ENCODE data around the gene SLC16A3. TPM values are rescaled to one million over a fixed set of nuclear protein-coding genes. Genes with fewer than 3 reads are reported as not detected.

Gene SLC16A3
- total and polyA plus RNA-seq, 2 experiments from 2014 or later = 3.5 to 10.6 TPM

DNA sequence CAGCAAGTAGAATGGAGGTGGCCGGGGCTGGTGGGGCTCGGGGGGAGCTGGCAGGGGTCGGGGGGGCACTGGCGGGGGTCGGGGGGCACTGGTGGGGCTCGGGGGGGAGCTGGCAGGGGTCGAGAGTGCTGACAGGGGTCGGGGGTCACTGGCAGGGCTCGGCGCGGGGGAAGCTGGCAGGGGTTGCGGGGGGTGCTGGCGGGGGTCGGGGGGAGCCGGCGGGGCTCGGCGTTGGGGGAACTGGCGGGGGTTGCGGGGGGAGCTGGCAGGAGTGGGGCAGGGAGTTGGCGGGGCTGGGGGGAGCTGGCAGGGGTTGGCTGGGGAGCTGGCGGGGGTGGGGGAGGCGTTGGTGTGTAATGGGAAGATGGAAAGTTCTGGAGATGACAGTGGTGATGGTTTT is 41.3 kb upstream of the SLC16A3 start (continued):
- TF ChIP-seq, protein P1, sequence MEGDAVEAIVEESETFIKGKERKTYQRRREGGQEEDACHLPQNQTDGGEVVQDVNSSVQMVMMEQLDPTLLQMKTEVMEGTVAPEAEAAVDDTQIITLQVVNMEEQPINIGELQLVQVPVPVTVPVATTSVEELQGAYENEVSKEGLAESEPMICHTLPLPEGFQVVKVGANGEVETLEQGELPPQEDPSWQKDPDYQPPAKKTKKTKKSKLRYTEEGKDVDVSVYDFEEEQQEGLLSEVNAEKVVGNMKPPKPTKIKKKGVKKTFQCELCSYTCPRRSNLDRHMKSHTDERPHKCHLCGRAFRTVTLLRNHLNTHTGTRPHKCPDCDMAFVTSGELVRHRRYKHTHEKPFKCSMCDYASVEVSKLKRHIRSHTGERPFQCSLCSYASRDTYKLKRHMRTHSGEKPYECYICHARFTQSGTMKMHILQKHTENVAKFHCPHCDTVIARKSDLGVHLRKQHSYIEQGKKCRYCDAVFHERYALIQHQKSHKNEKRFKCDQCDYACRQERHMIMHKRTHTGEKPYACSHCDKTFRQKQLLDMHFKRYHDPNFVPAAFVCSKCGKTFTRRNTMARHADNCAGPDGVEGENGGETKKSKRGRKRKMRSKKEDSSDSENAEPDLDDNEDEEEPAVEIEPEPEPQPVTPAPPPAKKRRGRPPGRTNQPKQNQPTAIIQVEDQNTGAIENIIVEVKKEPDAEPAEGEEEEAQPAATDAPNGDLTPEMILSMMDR (conservative IDR thresholded peaks at IDR 0.05; ENCODE audit: low read depth in 2 of 2) = no peak
- no peak for TF ChIP-seq STAT1 (IDR thresholded peaks at IDR 0.05; ENCODE audit: unreplicated experiment)
- TF ChIP-seq, protein P2, sequence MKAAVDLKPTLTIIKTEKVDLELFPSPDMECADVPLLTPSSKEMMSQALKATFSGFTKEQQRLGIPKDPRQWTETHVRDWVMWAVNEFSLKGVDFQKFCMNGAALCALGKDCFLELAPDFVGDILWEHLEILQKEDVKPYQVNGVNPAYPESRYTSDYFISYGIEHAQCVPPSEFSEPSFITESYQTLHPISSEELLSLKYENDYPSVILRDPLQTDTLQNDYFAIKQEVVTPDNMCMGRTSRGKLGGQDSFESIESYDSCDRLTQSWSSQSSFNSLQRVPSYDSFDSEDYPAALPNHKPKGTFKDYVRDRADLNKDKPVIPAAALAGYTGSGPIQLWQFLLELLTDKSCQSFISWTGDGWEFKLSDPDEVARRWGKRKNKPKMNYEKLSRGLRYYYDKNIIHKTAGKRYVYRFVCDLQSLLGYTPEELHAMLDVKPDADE (IDR thresholded peaks at IDR 0.05) = no peak
- no peak for TF ChIP-seq EZH2 (IDR thresholded peaks at IDR 0.05; ENCODE audit: low read depth, unreplicated experiment)
- TF ChIP-seq NANOG (IDR thresholded peaks at IDR 0.05; ENCODE audit: borderline replicate concordance) = no peak
- no peak for TF ChIP-seq ZNF331 (CRISPR knock-in tag; IDR thresholded peaks at IDR 0.05; ENCODE audit: low read depth)
- TF ChIP-seq, protein P3, sequence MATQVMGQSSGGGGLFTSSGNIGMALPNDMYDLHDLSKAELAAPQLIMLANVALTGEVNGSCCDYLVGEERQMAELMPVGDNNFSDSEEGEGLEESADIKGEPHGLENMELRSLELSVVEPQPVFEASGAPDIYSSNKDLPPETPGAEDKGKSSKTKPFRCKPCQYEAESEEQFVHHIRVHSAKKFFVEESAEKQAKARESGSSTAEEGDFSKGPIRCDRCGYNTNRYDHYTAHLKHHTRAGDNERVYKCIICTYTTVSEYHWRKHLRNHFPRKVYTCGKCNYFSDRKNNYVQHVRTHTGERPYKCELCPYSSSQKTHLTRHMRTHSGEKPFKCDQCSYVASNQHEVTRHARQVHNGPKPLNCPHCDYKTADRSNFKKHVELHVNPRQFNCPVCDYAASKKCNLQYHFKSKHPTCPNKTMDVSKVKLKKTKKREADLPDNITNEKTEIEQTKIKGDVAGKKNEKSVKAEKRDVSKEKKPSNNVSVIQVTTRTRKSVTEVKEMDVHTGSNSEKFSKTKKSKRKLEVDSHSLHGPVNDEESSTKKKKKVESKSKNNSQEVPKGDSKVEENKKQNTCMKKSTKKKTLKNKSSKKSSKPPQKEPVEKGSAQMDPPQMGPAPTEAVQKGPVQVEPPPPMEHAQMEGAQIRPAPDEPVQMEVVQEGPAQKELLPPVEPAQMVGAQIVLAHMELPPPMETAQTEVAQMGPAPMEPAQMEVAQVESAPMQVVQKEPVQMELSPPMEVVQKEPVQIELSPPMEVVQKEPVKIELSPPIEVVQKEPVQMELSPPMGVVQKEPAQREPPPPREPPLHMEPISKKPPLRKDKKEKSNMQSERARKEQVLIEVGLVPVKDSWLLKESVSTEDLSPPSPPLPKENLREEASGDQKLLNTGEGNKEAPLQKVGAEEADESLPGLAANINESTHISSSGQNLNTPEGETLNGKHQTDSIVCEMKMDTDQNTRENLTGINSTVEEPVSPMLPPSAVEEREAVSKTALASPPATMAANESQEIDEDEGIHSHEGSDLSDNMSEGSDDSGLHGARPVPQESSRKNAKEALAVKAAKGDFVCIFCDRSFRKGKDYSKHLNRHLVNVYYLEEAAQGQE (IDR thresholded peaks at IDR 0.05; ENCODE audit: unreplicated experiment) = no peak
- no peak for TF ChIP-seq JUNB (IDR thresholded peaks at IDR 0.05; ENCODE audit: unreplicated experiment)
- no peak for TF ChIP-seq CREB1 (CRISPR knock-in tag; IDR thresholded peaks at IDR 0.05; ENCODE audit: low read depth)

DNA sequence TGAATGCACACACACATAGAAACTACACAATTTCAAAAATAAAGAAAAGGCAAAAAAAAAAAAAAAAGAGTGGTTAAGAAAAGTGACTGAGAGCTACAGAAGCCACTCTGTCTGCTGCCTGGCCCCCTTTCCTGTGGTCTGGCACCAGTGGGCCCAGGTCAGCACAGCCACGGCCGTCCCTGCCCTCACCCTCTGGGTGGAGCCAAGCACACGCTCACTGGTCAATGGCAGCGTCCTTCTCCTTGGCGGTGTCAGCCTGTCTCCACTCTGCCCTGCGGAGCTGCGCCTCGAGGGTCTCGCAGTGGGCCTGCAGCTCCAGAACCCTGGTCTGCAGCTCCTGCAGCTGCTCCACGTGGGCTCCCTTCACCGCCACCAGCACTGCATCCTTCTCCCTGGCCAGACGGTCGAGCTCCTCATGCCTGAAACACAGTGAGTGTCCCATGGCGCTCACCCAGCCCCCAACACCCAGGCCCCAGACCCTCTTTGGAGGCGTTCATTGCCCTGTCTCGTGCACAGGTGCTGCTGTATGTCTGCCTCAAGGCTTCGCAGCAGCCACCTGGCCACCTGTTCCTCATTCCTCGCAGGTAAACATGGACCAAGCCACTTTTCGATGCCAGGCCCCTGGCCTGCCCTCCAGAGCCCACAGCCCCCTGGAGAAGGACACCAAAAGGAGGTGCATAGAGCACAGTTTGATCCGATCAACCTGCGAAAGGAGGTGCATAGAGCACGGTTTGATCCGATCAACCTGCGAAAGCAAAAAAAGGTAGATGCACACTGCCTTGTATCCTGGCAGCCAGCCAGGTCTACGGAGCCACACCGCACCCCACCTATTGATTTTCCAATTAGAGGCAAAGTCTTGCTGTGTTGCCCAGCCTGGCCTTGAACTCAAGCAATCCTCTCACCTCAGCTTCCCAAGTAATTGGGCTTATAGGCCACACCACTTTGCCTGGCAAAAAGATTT is 40.6 kb upstream of the SLC16A3 start:
- no peaks in the 10 kb centered on the region for H3K27me3 ChIP-seq (ENCODE audit: insufficient read depth)
- no peak overlapping the region for H3K27ac ChIP-seq (ENCODE audit: low read depth)
- Mint-ChIP-seq H3K36me3 (ENCODE audit: low read depth) (0 out of 3 replicates have a peak, but pooled peaks cover 4% of the 10 kb centered on the region), H3K4me3 (no peak overlapping the region), H3K27me3 (ENCODE audit: insufficient read depth, low read depth, poor library complexity) (peaks cover 6% of the 10 kb centered on the region), H3K9me3 (no peaks in the 10 kb centered on the region; the same call in 2 of the 3 replicates), H3K27ac (no peak overlapping the region), H3K4me1 (no peaks in the 10 kb centered on the region)
- no peaks in the 10 kb centered on the region for H3K4me1 ChIP-seq (ENCODE audit: insufficient read depth)
- H3K9me2 ChIP-seq (ENCODE audit: insufficient read depth) = no peaks in the 10 kb centered on the region
- no peaks in the 10 kb centered on the region for H3K36me3 ChIP-seq (ENCODE audit: insufficient read depth)
- no peaks in the 10 kb centered on the region; the same call in 1 of the 2 replicates for H4K20me1 ChIP-seq (replicated peaks; ENCODE audit: insufficient read depth)
- no peak overlapping the region for H2AFZ ChIP-seq
- no peaks in the 10 kb centered on the region for H3K79me2 ChIP-seq (replicated peaks; ENCODE audit: insufficient read depth)
- H3F3A ChIP-seq (replicated peaks; ENCODE audit: low read depth) = no peaks in the 10 kb centered on the region
- no peak overlapping the region for H3K4me3 ChIP-seq
- peak; percentile 40; the same call in 1 of the 3 replicates for ATAC-seq
- no peak for DNase-seq (ENCODE audit: low spot score)
- H3K4me2 ChIP-seq = no peak overlapping the region
- TF ChIP-seq ZNF114 (CRISPR knock-in tag; IDR thresholded peaks at IDR 0.05) (no peak), POLR2AphosphoS5 (IDR thresholded peaks at IDR 0.05; ENCODE audit: low read depth) (no peak), EZH2phosphoT487 (IDR thresholded peaks at IDR 0.05; ENCODE audit: unreplicated experiment) (no peak), NANOG (IDR thresholded peaks at IDR 0.05; ENCODE audit: borderline replicate concordance) (no peak), ZNF331 (CRISPR knock-in tag; IDR thresholded peaks at IDR 0.05; ENCODE audit: low read depth) (no peak), EZH2 (IDR thresholded peaks at IDR 0.05; ENCODE audit: low read depth, unreplicated experiment) (no peak), JUNB (IDR thresholded peaks at IDR 0.05; ENCODE audit: unreplicated experiment) (no peak), STAT1 (IDR thresholded peaks at IDR 0.05; ENCODE audit: unreplicated experiment) (no peak)
- TF ChIP-seq, protein P2 (IDR thresholded peaks at IDR 0.05) = no peak
- TF ChIP-seq, protein P1 (conservative IDR thresholded peaks at IDR 0.05; ENCODE audit: low read depth in 2 of 2) = no peak

Data from GM23338 (cell line).